GM18505 (cell line): ENCODE results near the gene SYCE1L.

Source experiments
- ATAC-seq: cut with Tn5 transposase; IDR thresholded peaks from one replicate; pipeline ENCODE4 v1.9.1; 2021; ENCODE audit not compliant: unreplicated experiment
- POLR2A ChIP-seq: IDR thresholded peaks from 4 replicates; pipeline ENCODE4 v1.6.1; 2011; ENCODE audit warnings: borderline replicate concordance; ENCODE audit not compliant: insufficient read depth, insufficient read length; ENCODE audit errors: extremely low read depth

The SYCE1L gene

GRCh38 chr16:77190478-77191258 is 8.5 kb upstream of the SYCE1L start, which contains the start of gene MON1B:
Gene MON1B (plus strand): TSS chr16:77191190. CDS start chr16:77191486, 296 bp downstream.
- ATAC-seq: peak; percentile 96

GRCh38 chr16:77191259-77191969 is 7.8 kb upstream of the SYCE1L start:
- no peak for TF ChIP-seq POLR2A
- ATAC-seq: no peak

More at GRCh38 chr16:77190478-77191258, 8.5 kb upstream of the SYCE1L start, which contains the start of gene MON1B:
- TF ChIP-seq POLR2A: peak; percentile 89

GRCh38 chr16:77193377-77193776 is 5.8 kb upstream of the SYCE1L start:
- no peak for TF ChIP-seq POLR2A
- ATAC-seq: no peak

- no peak for ATAC-seq
- TF ChIP-seq POLR2A: no peak
Measured at GRCh38 chr16:77194295-77195231, 4.6 kb upstream of the SYCE1L start.

GRCh38 chr16:77195411-77195810 is 3.8 kb upstream of the SYCE1L start:
- no peak for TF ChIP-seq POLR2A
- no peak for ATAC-seq

GRCh38 chr16:77197747-77198146 is 1.5 kb upstream of the SYCE1L start:
- ATAC-seq: no peak
- TF ChIP-seq POLR2A: no peak

- ATAC-seq: no peak
- TF ChIP-seq POLR2A: no peak
Measured at GRCh38 chr16:77206533-77206932, 7.3 kb downstream of the SYCE1L start.

- no peak for ATAC-seq
- no peak for TF ChIP-seq POLR2A
Measured at GRCh38 chr16:77207030-77207429, 7.8 kb downstream of the SYCE1L start.

- TF ChIP-seq POLR2A: no peak
- ATAC-seq: no peak
Measured at GRCh38 chr16:77208382-77208781, 9.2 kb downstream of the SYCE1L start.

- peak; percentile 61 for ATAC-seq
- no peak for TF ChIP-seq POLR2A
Measured at GRCh38 chr16:77211880-77212740, 12.9 kb downstream of the SYCE1L start.

- peak; percentile 80 for ATAC-seq
- no peak for TF ChIP-seq POLR2A
Measured at GRCh38 chr16:77212741-77213541, 13.7 kb downstream of the SYCE1L start.

GRCh38 chr16:77213542-77214106 is 14.4 kb downstream of the SYCE1L start:
- ATAC-seq: no peak
- no peak for TF ChIP-seq POLR2A
